ENCODE data around the gene CACNA2D2.

Gene CACNA2D2

DNA sequence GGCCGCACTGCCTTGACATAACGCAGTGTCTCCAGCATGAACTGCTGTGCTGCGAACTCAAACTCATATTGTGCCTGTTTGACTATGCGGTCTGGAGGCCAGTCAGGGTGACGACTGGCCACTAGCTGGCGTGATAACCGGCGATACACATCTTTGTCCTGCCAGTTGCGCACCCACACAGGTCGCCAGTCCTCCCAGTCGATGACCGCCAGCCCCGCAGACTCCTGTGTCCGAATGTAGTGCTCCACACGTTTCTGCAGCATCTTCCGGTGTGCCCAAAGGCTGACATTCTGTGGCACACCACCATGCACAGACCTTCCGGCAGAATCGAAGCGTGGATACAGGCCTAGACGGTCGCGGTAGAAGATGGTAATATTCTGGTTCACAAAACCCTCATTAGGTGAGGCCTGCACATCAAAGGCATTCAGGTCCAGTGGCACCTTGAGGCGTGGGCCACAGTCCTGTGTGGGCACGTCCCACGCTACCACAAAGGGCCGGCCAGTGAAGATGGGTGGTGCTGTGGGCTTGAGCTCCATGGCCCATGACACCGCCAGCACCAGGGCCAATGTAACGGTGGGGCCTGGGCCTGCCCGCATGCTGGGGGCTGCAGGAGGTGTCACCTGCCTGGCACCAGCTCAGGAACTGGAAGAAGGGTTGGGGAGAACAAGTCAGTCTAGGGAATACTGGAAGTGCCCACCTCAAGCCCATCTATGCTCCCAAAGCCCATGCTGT lies 183.4 kb downstream of the CACNA2D2 start:
- no peak for DNase-seq (ENCODE audit: low read depth)
- peak overlapping the region; percentile 71 for H3K4me3 ChIP-seq (ENCODE audit: low read length)
- TF ChIP-seq, protein P1, sequence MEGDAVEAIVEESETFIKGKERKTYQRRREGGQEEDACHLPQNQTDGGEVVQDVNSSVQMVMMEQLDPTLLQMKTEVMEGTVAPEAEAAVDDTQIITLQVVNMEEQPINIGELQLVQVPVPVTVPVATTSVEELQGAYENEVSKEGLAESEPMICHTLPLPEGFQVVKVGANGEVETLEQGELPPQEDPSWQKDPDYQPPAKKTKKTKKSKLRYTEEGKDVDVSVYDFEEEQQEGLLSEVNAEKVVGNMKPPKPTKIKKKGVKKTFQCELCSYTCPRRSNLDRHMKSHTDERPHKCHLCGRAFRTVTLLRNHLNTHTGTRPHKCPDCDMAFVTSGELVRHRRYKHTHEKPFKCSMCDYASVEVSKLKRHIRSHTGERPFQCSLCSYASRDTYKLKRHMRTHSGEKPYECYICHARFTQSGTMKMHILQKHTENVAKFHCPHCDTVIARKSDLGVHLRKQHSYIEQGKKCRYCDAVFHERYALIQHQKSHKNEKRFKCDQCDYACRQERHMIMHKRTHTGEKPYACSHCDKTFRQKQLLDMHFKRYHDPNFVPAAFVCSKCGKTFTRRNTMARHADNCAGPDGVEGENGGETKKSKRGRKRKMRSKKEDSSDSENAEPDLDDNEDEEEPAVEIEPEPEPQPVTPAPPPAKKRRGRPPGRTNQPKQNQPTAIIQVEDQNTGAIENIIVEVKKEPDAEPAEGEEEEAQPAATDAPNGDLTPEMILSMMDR (conservative IDR thresholded peaks at IDR 0.05; ENCODE audit: low read length) = no peak

DNA sequence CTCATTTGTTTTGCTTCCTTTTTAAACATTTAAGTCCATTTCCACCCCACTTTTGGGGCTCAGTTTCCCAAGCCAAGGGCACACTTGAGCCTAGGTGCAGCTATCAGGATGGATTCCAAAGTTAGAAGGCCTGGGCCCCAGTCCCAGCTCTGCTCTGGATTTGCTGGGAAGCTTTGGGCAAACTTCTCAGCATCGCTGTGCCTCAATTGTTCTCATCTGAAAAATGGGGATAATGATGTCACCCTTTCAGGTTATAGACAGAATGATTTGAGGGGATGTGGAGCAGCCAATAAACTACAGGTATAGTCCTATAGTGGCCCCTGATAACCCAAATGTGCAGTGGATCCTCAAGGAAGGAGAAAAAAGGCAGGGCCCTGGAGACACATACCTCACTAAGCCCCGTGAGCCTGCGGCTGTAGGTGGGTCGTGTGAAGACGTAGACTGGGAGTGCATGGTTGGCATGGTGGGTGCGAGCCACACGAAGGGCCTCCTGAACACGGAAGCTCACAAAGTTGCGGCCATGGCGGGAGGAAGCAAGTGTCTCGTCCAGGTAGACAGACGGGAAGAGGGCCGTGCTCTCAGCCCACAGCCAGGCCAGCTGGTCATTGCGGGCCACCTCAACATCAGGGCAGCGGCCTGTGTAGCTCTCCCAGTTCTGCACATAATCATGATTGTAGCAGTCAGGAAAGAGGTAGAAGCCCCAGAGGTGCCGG lies 184.1 kb downstream of the CACNA2D2 start:
- TF ChIP-seq, protein P1 (conservative IDR thresholded peaks at IDR 0.05; ENCODE audit: low read length) = no peak
- no peak overlapping the region for H3K4me3 ChIP-seq (ENCODE audit: low read length)
- DNase-seq (ENCODE audit: low read depth) = no peak

DNA sequence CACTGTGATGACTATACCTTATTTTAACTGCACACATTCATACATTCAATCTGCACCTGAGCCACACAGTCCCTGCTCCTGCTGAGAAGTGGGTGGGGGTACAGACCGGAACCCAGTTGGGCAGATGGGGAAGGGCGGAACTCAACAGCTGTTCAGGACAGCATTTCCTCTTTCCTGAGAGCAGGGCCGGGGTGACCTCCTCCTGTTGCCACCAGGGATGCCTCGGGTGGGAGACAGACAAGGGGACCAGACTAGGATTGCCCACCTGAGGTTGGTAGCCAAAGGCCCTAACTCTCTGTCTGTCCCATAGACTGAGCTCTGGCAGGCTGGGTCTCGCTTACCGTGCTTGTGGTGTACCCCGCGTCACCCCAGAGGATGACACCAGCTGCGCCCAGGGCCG lies 184.8 kb downstream of the CACNA2D2 start:
- no peak for DNase-seq (ENCODE audit: low read depth)
- no peak overlapping the region for H3K4me3 ChIP-seq (ENCODE audit: low read length)
- TF ChIP-seq, protein P1 (conservative IDR thresholded peaks at IDR 0.05; ENCODE audit: low read length) = no peak

DNA sequence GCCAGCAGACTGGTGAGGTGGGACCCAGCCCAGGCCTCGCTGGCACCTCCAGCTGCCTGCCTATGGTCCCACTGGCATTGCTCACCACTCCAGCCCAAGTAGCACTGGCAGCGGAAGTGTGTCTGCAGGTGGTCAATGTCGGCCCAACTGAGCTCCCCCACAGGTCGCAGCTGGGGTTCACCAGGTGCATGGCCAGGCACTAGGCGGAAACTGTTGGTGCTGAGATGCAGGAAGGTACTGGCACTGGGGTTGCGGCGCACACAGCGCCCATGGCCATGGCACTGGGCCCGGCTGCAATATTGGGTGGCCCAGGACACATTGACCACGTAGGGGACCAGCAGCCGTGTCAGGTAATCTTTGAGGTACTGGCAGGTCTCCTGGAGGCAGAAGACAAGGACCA lies 185.3 kb downstream of the CACNA2D2 start:
- H3K4me3 ChIP-seq (ENCODE audit: low read length) = no peak overlapping the region
- DNase-seq (ENCODE audit: low read depth) = no peak
- TF ChIP-seq, protein P1 (conservative IDR thresholded peaks at IDR 0.05; ENCODE audit: low read length) = no peak

DNA sequence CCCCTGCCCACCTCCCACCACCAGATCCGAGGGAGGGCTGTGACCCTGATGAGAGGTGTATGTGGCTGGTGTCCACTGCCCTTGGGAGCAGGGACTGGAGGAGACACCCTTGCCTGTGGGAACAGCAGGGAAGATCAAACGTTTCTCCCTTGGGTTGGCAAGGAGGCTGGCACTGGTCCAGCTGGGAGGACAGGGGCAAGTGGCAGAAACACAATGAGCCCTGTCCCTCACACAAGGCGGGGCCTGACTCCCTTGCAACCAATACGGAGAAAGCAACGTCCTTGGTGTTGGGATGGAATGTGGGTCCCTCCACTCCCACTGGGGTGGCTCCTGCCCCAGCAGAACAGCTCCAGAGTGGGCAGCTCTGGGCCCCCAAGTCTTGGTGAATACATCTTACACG lies 186.1 kb downstream of the CACNA2D2 start:
- DNase-seq (ENCODE audit: low read depth) = no peak
- no peak overlapping the region for H3K4me3 ChIP-seq (ENCODE audit: low read length)

DNA sequence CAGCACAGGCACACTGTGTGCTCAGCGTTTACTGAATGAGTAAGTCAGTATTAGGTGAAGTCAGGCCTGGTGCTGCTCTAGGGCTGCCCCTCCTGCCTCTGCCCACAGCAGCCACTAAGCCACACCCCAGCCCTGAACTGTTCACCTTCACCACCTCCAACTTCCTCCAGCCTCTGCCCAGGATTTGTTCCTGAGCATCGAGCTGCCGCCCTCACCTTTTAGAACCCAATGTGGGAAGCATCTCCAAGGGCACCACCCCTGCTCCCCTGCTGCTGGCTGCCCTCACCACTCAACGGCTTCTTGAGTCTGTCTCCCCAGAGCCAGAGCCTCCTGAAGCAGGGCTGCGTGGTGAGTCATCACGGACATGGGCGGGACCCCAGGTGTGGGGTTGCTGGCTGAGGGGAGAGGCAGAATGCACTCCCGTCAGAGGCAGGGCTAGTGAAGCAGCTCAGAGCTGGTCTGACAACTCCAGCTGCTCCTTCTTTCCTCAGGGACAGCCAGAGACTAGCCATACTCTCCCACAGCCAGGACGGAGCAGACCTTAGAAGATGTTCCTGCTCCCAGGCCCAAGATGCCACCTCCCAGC lies 186.7 kb downstream of the CACNA2D2 start:
- no peak overlapping the region for H3K4me3 ChIP-seq (ENCODE audit: low read length)
- DNase-seq (ENCODE audit: low read depth) = no peak
- TF ChIP-seq, protein P1 (conservative IDR thresholded peaks at IDR 0.05; ENCODE audit: low read length) = no peak

More for the DNA sequence above, 186.1 kb downstream of the CACNA2D2 start:
- TF ChIP-seq, protein P1 (conservative IDR thresholded peaks at IDR 0.05; ENCODE audit: low read length) = no peak

Measured in AG10803 (cell line).